Astrocyte (in vitro differentiated cells and primary cell): ENCODE measurements around the gene SEMA4D. TPM values are rescaled to one million over a fixed set of nuclear protein-coding genes. Genes with fewer than 3 reads are reported as not detected.

Experiments
- DNase-seq: peaks from one replicate; pipeline ENCODE4 v3.0.0-alpha.2; 2010; ENCODE audit warnings: low read depth
- FAIRE-seq: peaks from 2 replicates; lab custom pipeline; 2011; peaks lifted over from hg19 to GRCh38; lab: Jason Lieb, UNC
- H2AFZ ChIP-seq: 2 replicates; pipeline ENCODE4 v1.6.0; 2012; ENCODE audit warnings: low read depth, low read length, inconsistent platforms
- H3K27ac ChIP-seq: 2 replicates; pipeline ENCODE4 v1.5.1; 2011; ENCODE audit warnings: low read depth, low read length, inconsistent platforms
- H3K27me3 ChIP-seq: 2 replicates; pipeline ENCODE4 v1.6.0; 2011; ENCODE audit warnings: low read length, inconsistent platforms; ENCODE audit not compliant: insufficient read depth
- H3K36me3 ChIP-seq: 2 replicates; pipeline ENCODE4 v1.5.1; 2011; ENCODE audit warnings: low read length, inconsistent platforms; ENCODE audit not compliant: insufficient read depth
- H3K4me1 ChIP-seq: 2 replicates; pipeline ENCODE4 v1.5.1; 2011; ENCODE audit warnings: low read length, inconsistent platforms; ENCODE audit not compliant: insufficient read depth
- H3K4me2 ChIP-seq: 2 replicates; pipeline ENCODE4 v1.6.0; 2012; ENCODE audit warnings: low read length, inconsistent platforms
- H3K4me3 ChIP-seq: 2 replicates; pipeline ENCODE4 v1.5.1; 2011; ENCODE audit warnings: low read depth, mild to moderate bottlenecking, low read length, inconsistent platforms; ENCODE audit not compliant: insufficient read depth
- H3K79me2 ChIP-seq: 2 replicates; pipeline ENCODE4 v1.6.0; 2012; ENCODE audit warnings: mild to moderate bottlenecking, low read length, inconsistent platforms; ENCODE audit not compliant: insufficient read depth
- H3K9ac ChIP-seq: 2 replicates; pipeline ENCODE4 v1.6.0; 2012; ENCODE audit warnings: mild to moderate bottlenecking, low read length, inconsistent platforms
- H3K9me3 ChIP-seq: 2 replicates; pipeline ENCODE4 v1.5.1; 2012; ENCODE audit warnings: low read depth, mild to moderate bottlenecking, low read length, inconsistent platforms; ENCODE audit not compliant: insufficient read depth
- H4K20me1 ChIP-seq: 2 replicates; pipeline ENCODE4 v1.6.0; 2012; ENCODE audit warnings: low read length, inconsistent platforms; ENCODE audit not compliant: insufficient read depth
- H3K27ac Mint-ChIP-seq: one replicate; pipeline ENCODE4 v1.8.0; 2021; ENCODE audit warnings: mild to moderate bottlenecking, mixed read lengths; ENCODE audit not compliant: unreplicated experiment
- H3K27me3 Mint-ChIP-seq: one replicate; pipeline ENCODE4 v1.8.0; 2021; ENCODE audit warnings: low read depth, mixed read lengths; ENCODE audit not compliant: unreplicated experiment
- H3K36me3 Mint-ChIP-seq: one replicate; pipeline ENCODE4 v1.8.0; 2021; ENCODE audit warnings: low read depth, mixed read lengths; ENCODE audit not compliant: unreplicated experiment
- H3K4me1 Mint-ChIP-seq: one replicate; pipeline ENCODE4 v1.8.0; 2021; ENCODE audit warnings: low read depth, mixed read lengths; ENCODE audit not compliant: unreplicated experiment
- H3K4me3 Mint-ChIP-seq: one replicate; pipeline ENCODE4 v1.8.0; 2021; ENCODE audit warnings: mild to moderate bottlenecking, moderate library complexity, mixed read lengths; ENCODE audit not compliant: unreplicated experiment
- H3K9me3 Mint-ChIP-seq: one replicate; pipeline ENCODE4 v1.8.0; 2021; ENCODE audit warnings: mild to moderate bottlenecking, mixed read lengths; ENCODE audit not compliant: unreplicated experiment
- CTCF ChIP-seq: IDR thresholded peaks from 2 replicates; pipeline ENCODE4 v1.5.1; 2011; ENCODE audit warnings: low read depth, mild to moderate bottlenecking, inconsistent platforms, low read length, moderate library complexity; ENCODE audit not compliant: insufficient read depth
- EZH2 ChIP-seq: IDR thresholded peaks from 2 replicates; pipeline ENCODE4 v1.6.1; 2012; ENCODE audit warnings: mild to moderate bottlenecking, low read length, inconsistent platforms; ENCODE audit not compliant: insufficient read depth
- total RNA-seq: library from RNA; stranded (reverse); gene quantifications from 2 replicates; pipeline ENCODE4 v1.2.1, GENCODE V29; 2021

Gene SEMA4D
- total RNA-seq, 1 donor from 2014 or later, result 6.2 TPM

DNA sequence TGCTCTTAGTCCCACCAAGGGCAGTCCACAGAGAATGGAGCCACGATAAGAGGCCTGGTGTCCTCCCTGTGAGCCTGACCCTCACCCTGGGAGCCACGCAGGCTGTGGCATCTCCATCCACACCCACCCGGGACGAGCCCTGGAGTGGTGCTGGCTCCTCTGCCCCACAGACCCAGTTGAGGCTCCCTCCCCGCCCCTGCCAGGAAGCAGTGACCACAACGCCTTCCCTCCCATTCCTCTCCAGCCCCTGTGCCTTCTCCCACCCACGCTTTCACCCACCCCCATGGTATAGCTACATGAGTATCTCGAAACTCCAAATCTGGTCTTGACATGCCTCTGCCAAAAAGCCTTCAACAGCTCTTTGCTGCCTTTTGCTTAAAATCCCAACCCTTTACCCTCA is 57.9 kb downstream of the SEMA4D start:
- no peaks in the 10 kb centered on the region for H4K20me1 ChIP-seq
- FAIRE-seq, result no peak
- no peak overlapping the region for H3K27ac Mint-ChIP-seq

GRCh38 chr9:89439571-89439970 is 58.3 kb downstream of the SEMA4D start:
- peaks cover 2% of the 10 kb centered on the region for H3K27me3 ChIP-seq
- H3K27ac Mint-ChIP-seq, result no peak overlapping the region
- H3K4me3 Mint-ChIP-seq, result no peak overlapping the region
- no peaks in the 10 kb centered on the region for H3K9me3 ChIP-seq
- no peak for FAIRE-seq
- H3K4me1 ChIP-seq, result peaks cover 9% of the 10 kb centered on the region
- no peaks in the 10 kb centered on the region for H4K20me1 ChIP-seq
- H3K36me3 ChIP-seq, result no peaks in the 10 kb centered on the region
- TF ChIP-seq EZH2 (no peak), CTCF (no peak)
- H3K9ac ChIP-seq, result no peak overlapping the region
- H3K4me1 Mint-ChIP-seq, result peaks cover 31% of the 10 kb centered on the region
- no peak for DNase-seq
- H3K4me2 ChIP-seq, result no peak overlapping the region
- H3K27me3 Mint-ChIP-seq, result peaks cover 9% of the 10 kb centered on the region
- no peaks in the 10 kb centered on the region for H3K36me3 Mint-ChIP-seq
- no peak overlapping the region for H3K4me3 ChIP-seq
- H3K9me3 Mint-ChIP-seq, result no peaks in the 10 kb centered on the region
- H3K79me2 ChIP-seq, result no peaks in the 10 kb centered on the region
- no peak overlapping the region for H3K27ac ChIP-seq
- H2AFZ ChIP-seq, result no peak overlapping the region

More for the DNA sequence above, 57.9 kb downstream of the SEMA4D start:
- Mint-ChIP-seq H3K4me1 (peaks cover 32% of the 10 kb centered on the region), H3K4me3 (no peak overlapping the region), H3K36me3 (no peaks in the 10 kb centered on the region), H3K9me3 (no peaks in the 10 kb centered on the region), H3K27me3 (peaks cover 9% of the 10 kb centered on the region)
- Histone ChIP-seq H3K36me3 (no peaks in the 10 kb centered on the region), H2AFZ (no peak overlapping the region), H3K4me1 (peaks cover 9% of the 10 kb centered on the region), H3K4me3 (no peak overlapping the region), H3K4me2 (no peak overlapping the region), H3K9ac (no peak overlapping the region), H3K79me2 (no peaks in the 10 kb centered on the region), H3K9me3 (no peaks in the 10 kb centered on the region), H3K27me3 (peaks cover 2% of the 10 kb centered on the region), H3K27ac (no peak overlapping the region)
- DNase-seq, result no peak
- TF ChIP-seq EZH2, result no peak
- TF ChIP-seq CTCF, result no peak

GRCh38 chr9:89438194-89438593 is 59.7 kb downstream of the SEMA4D start:
- Histone ChIP-seq H3K36me3 (no peaks in the 10 kb centered on the region), H3K9ac (no peak overlapping the region), H3K27ac (no peak overlapping the region), H3K27me3 (peaks cover 2% of the 10 kb centered on the region), H4K20me1 (no peaks in the 10 kb centered on the region), H3K4me2 (no peak overlapping the region), H3K79me2 (no peaks in the 10 kb centered on the region), H3K4me3 (no peak overlapping the region), H3K4me1 (peaks cover 14% of the 10 kb centered on the region), H2AFZ (no peak overlapping the region), H3K9me3 (no peaks in the 10 kb centered on the region)
- H3K36me3 Mint-ChIP-seq, result no peaks in the 10 kb centered on the region
- peaks cover 9% of the 10 kb centered on the region for H3K27me3 Mint-ChIP-seq
- H3K9me3 Mint-ChIP-seq, result no peaks in the 10 kb centered on the region
- no peak overlapping the region for H3K4me3 Mint-ChIP-seq
- TF ChIP-seq EZH2, result no peak
- no peak for TF ChIP-seq CTCF
- FAIRE-seq (no peak), DNase-seq (no peak)
- no peak overlapping the region for H3K27ac Mint-ChIP-seq
- peaks cover 26% of the 10 kb centered on the region for H3K4me1 Mint-ChIP-seq
